HG03159 (cell line): ENCODE measurements around the gene ABCC9.
"Not testable (repeated sequence)": the region's sequence is repeated elsewhere in the genome, so short reads cannot be mapped to it uniquely, and the experiment has no call there.

Experiments used
- ATAC-seq: cut with Tn5 transposase; IDR thresholded peaks from one replicate; pipeline ENCODE4 v1.9.1; 2021; ENCODE audit warnings: mild to moderate bottlenecking, moderate library complexity; ENCODE audit not compliant: unreplicated experiment

ABCC9 gene

GRCh38 chr12:21934173-21934572 lies 7.1 kb downstream of the ABCC9 start:
- no peak for ATAC-seq

GRCh38 chr12:21933656-21934055 lies 7.6 kb downstream of the ABCC9 start:
- no peak for ATAC-seq

GRCh38 chr12:21929972-21930371 lies 11.3 kb downstream of the ABCC9 start:
- ATAC-seq = not testable (repeated sequence)

- ATAC-seq = no peak
Observed at GRCh38 chr12:21925296-21925913, 15.8 kb downstream of the ABCC9 start.

DNA sequence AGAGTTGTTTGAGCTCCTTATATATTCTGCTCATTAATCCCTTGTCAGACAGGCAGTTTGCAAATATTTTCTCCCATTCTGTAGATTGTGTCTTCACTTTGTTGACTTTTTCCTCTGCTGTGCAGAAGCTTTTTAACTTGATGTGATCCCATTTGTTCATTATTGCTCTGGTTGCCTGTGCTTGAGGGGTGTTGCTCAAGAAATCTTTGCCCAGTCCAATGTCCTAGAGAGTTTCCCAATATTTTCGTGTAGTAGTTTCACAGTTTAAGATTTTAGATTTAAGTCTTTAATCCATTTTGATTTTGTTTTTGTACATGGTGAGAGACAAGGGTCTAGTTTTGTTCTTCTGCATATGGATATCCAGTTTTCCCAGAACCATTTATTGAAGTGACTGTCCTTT lies 19.8 kb downstream of the ABCC9 start:
- ATAC-seq = no peak

DNA sequence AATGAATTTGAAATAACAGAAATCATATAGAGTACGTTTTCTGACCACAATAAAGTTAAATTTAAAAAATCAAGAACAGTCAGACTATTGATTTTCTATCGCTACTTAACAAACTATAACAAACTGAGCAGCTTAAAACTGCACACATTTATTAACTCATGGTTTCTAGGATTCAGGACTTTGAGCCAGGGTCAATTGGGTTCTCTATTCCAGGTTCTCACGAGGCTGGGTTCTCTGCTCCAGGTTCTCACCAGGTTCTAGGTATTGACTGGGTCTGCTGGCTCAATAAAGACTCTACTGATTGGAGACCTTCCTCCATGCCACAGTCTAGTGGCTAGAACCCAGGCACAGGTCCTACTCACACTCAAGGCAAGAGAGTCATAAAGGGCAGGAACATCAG lies 22.8 kb downstream of the ABCC9 start:
- no peak for ATAC-seq

DNA sequence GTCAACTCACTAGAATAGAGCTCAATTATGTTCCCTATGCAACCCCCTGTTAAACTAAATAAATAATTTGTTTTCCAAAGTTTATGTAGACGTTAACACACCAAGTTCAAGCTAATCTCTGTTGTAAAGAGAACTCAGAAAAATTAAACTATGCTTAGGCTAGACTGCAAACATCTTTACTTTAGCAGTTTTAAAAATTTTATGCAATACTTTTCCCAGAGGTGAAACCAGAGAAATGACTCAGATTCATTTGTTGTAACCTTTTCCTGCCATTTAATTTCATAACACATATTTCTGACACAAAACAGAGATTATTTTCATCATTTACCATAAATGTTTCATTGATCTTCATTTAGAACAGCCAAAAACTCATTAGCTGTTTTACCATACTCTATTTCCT lies 27.4 kb downstream of the ABCC9 start:
- no peak for ATAC-seq

DNA sequence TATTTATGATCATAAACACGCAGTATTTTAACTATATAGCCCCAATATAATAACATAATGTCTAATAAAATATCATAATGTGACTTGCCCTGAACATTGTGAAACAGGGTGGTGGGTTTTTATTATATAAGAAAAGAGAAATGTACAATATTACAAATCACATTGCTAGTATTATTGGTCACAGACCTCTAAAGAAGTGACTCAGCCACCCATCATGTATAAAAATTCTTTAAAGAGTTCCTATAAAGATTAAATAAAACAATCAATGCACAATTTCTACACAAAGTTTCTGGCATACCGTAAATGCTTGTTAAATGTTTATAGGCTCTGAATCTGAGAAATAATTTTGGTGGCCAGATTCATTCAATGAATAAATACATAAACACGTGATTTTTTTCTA lies 28.9 kb downstream of the ABCC9 start:
- ATAC-seq = no peak

- no peak for ATAC-seq
Observed at GRCh38 chr12:21911832-21912231, 29.4 kb downstream of the ABCC9 start.

DNA sequence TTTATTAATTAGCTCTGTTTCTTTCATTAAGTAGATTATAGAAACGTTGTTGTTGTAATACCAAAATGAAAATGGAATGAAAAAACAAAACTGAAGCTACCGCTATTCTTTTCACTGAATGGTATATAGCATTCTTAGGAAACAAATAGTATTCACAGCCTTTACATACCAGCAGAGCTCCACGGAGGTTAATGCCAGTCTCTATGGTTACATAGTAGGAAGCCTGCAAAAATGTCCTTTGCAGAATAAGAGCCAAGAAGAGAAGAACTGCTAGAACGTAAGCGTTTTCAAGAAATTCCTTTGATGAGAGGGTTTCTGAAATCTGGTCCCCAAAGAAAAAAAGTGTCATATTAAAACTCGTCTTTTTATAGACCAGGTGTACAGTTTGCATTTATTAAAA lies 30.6 kb downstream of the ABCC9 start:
- ATAC-seq = no peak

DNA sequence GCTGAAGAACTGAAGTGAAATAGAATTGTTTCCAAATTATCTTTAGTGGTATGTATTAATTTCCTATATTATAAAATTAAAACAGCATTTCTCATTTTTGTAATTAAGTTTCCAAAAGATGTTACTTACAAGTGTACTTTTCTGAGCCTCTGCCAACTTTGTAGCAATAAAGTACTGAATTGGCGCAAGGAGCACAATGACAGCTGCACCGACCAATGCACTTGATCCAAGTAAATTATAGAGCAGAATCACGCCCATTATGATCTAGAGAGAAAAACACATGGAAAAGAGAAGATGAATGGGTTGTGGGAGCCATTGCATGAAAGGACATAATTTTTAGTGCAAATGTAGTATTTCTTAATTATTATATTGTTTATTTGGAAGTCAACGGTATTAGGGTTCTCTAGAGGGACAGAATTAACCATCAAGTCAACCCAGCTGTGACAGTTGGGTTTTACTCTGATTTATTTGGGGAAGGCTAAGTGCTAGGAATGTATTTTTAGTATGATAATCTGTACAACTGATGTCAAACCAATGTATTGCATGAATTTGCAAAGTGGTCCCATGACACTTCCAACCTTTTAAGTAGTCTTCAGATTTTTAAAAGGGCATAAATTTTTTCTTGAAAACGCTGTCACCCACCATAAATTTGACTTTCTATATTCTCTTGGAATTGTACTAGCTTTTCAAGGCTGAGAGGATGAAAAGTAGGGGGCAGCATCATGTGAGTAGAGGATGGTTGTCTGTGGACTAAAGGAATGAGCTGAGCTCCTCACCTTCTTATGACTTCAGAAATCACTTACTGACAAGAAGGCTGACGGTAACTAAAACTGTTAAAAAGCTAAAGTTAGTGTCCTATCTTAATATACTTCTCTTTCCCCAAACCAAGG lies 33.0 kb downstream of the ABCC9 start:
- no peak for ATAC-seq

- peak; percentile 88 for ATAC-seq
Observed at GRCh38 chr12:21906919-21907493, 34.2 kb downstream of the ABCC9 start.

- not testable (repeated sequence) for ATAC-seq
Observed at GRCh38 chr12:21899532-21899931, 41.7 kb downstream of the ABCC9 start.

DNA sequence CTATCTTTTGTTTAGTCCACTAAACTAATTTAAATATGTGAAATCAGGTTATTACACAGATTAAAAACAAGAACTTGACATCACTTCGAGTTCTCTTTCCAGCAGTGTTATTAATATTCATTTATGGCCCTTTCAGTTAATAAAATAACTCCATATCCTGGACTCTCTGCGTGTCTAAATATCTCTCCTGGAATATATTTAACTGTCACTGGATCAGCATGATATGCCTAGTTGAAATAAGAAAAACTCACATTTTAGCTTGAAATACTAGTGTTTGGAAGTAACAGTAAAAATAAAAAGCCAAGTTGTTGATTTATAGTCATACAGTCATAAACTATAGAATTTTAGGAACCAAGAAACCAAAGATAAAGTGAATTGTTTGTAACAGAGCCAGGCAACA lies 45.6 kb downstream of the ABCC9 start:
- ATAC-seq = no peak

DNA sequence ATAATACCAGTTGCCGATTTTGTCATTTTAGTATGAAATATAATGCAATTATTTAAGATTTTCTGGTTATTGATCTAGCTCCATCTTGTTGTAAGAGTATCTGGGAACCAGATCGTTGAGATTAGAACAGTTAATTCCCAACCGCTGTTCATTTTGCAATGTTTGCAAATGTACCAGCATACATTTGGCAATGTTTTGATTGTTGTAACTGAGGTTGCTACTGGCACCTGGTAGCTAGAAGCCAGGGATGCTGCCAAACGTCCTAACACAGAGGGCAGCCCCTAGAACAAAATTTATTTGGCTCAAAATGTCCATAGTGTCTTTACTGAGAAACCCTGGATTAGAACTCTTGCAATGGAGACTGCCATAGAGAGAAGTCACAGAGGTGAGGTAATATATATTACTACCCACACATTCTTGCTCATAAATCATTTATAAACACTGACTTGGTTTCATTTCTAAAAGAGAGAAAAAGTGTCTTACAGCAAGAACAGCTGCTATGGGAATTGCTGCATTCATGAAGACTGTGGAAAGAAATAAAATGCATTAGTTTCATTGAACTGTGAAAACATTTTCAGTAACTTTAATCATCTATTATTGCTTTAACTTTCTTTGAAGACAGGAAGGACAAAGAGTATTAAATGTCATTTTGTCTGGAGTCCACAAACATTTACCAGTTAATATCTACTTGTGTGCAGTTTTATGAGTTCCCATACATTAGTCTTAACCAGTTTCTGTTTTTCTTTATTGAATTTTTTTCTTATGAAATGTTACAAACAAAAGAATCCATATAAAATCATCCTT lies 46.2 kb downstream of the ABCC9 start:
- no peak for ATAC-seq

DNA sequence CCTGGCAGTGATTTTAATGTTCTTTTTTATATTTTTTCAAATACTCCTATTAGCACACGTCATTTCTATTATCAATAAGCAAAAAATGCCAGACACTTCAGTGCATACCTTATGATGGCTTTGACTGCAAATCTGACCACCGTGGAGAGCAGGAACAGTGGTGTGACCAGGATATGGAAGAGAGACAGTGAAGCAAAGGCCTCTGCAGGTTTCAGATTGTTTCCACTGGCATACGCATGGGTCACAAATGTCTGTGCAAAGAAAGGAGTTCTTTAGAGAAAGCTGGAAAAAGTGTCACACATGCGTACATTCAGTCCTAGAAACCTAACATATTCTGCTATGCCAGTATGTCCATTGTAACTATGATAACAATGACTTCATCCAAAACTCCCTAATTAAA lies 47.3 kb downstream of the ABCC9 start:
- no peak for ATAC-seq

DNA sequence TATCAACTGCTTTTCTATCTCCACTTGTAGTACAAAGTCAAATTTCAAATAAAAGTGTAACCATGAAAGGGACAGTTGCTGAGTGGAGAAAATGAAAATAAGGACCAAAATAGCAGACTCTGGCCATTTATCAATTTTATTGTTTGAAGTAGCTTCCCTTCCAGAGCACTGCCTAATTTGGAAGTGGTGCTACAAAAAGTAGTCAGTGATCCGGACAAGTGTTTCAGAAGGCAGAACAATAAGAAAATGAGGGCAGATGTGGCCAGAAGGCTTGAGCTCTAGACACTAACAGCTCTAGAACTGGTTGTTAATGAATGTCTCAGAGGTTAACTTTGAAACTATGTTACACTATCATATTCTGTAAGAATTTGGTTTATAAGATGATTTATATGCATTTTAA lies 48.9 kb downstream of the ABCC9 start:
- no peak for ATAC-seq

GRCh38 chr12:21891751-21892217 lies 49.4 kb downstream of the ABCC9 start:
- no peak for ATAC-seq

- ATAC-seq = no peak
Observed at GRCh38 chr12:21888276-21888863, 52.9 kb downstream of the ABCC9 start.

DNA sequence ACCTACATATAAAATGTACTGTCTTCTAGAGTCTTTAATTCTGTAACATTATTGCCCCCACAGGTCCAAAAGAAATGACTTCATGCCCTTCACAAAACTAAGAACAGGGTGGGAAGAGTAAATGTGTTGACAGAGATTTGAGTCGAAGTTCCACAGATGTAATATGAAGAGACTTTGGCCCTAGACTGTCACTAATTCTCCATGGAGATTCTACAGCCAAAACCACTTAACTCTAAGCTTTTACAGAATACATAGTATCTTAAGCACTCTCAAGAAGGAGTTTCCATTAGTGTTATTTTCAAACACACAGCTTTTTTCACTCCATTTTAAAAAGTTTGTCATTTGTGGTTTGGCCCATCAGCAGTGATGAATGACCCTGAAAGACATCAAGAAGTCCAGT lies 56.3 kb downstream of the ABCC9 start:
- no peak for ATAC-seq

DNA sequence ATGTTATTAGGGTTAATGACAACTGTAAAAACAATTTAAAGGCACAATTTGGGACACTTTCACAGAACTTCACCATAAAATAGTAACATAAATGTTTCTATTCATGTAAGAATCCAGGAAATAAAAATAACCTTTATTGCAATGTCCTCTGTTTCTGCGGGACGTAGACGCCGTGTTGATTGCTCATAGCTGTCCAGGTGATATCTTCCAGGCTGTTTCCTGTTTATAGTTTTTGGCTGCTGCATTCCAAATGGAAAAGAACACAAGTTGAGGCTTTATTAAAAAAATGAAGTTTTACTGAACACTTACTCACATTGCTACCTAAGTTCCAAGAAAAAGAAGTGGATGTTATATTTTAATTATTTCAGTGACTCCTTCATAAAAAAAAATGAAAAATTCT lies 58.6 kb downstream of the ABCC9 start:
- ATAC-seq = no peak
